Lung (tissue), 12 donors: ENCODE measurements around the gene BMPER. TPM values are rescaled to one million over a fixed set of nuclear protein-coding genes. Genes with fewer than 3 reads are reported as not detected.

Source experiments
- ATAC-seq: fragments of 200-7000 bp; cut with Tn5 transposase; one replicate; pipeline ENCODE4 v1.9.1; 2020; ENCODE audit warnings: moderate number of reproducible peaks; ENCODE audit not compliant: insufficient read depth, low FRiP score
- DNase-seq, 3 donors: peaks; one replicate each; pipeline ENCODE4 v3.0.0-alpha.2; 2013 to 2017
- H3K27ac ChIP-seq, 2 donors: one replicate each; pipeline ENCODE4 v1.5.1; 2013; ENCODE audit warnings: mild to moderate bottlenecking in 2 of 2, moderate library complexity in 2 of 2, control low read depth in 1 of 2, inconsistent platforms in 1 of 2, low read depth in 1 of 2, low read length in 1 of 2
- H3K27me3 ChIP-seq, 3 donors: one replicate each; pipeline ENCODE4 v1.5.1; 2013; ENCODE audit warnings: low read length in 2 of 3; ENCODE audit not compliant: control insufficient read depth in 3 of 3, insufficient read depth in 3 of 3
- H3K36me3 ChIP-seq, 4 donors: one replicate each; pipeline ENCODE4 v1.5.1; 2013; ENCODE audit warnings: low read length in 4 of 4, mild to moderate bottlenecking in 1 of 4, moderate library complexity in 1 of 4; ENCODE audit not compliant: control insufficient read depth in 4 of 4, insufficient read depth in 4 of 4
- H3K4me1 ChIP-seq, 5 donors: one replicate each; pipeline ENCODE4 v1.5.1; 2013; ENCODE audit warnings: low read length in 5 of 5, mild to moderate bottlenecking in 2 of 5, moderate library complexity in 1 of 5; ENCODE audit not compliant: control insufficient read depth in 5 of 5, insufficient read depth in 5 of 5
- H3K4me3 ChIP-seq: one replicate; pipeline ENCODE4 v1.5.1; 2013; ENCODE audit warnings: mild to moderate bottlenecking, control low read depth, moderate library complexity
- H3K9ac ChIP-seq, 2 donors: one replicate each; pipeline ENCODE4 v1.5.1; 2013; ENCODE audit warnings: low read length in 2 of 2, control low read depth in 1 of 2; ENCODE audit not compliant: insufficient read depth in 1 of 2
- H3K9me3 ChIP-seq, 4 donors: one replicate each; pipeline ENCODE4 v1.5.1; 2013; ENCODE audit warnings: low read length in 3 of 4, mild to moderate bottlenecking in 1 of 4, moderate library complexity in 1 of 4; ENCODE audit not compliant: control insufficient read depth in 4 of 4, insufficient read depth in 3 of 4
- CTCF ChIP-seq: IDR thresholded peaks from 2 replicates; pipeline ENCODE4 v1.5.1; 2012; ENCODE audit warnings: mild to moderate bottlenecking; ENCODE audit errors: control extremely low read depth, extremely low read depth
- WGBS, 2 donors: extraction: QIAGEN DNeasy Blood & Tissue Kit; methylation state at CpG; one replicate each; pipeline ENCODE4 v1.1.7; 2013; 5-methylcytosine and 5-hydroxymethylcytosine counted together
- polyA plus RNA-seq, 2 donors: library from polyadenylated mRNA; stranded (reverse); fragments of 200-250 nt; gene quantifications; one replicate each; pipeline ENCODE4 v1.2.1, GENCODE V29; 2013
- total RNA-seq, 2 donors: library from RNA; depleted of rRNA in 1 of 2; stranded (reverse); fragments of >200 nt in 1 of 2; gene quantifications; one replicate each; pipeline ENCODE4 v1.2.1, GENCODE V29; 2014 to 2021
- donor health status: control.
- donor health status: control.
- donor health status: Bipolar disorder and iron deficiency.
- donor health status: healthy.
- donor health status: DM: yes; HTN: yes; CAD: no.

BMPER gene
- total and polyA plus RNA-seq, 4 donors: 3.7 to 51.0 (median 9.0) TPM

DNA sequence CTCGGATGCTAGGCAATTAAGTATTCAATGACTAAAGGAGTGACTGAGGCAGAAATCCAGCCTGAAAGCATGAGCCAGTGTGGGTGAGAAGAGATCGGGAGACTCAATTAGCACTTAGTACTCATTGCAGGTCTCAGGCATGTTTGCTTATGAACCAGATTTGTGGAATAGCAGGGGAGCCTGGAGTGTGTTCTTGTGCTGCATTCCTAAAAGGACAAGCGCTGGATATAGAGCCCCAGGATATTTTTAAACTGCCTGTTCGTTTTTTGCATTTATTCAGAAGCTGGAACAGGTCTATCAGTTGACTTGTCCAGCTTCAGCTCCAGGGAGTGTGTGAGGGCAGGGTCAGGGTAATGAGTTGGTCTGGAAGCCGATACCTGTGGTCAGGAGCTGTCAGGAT is 120.3 kb downstream of the BMPER start:
- no peak overlapping the region for H3K9ac ChIP-seq
- H3K27ac ChIP-seq: no peak overlapping the region
- ATAC-seq (peak; percentile 47), DNase-seq (peak; percentile 29 to 66 (median 31))
- H3K36me3 ChIP-seq: peaks cover 0 to 2% (median 0%) of the 10 kb centered on the region in 4 donors
- no peak for TF ChIP-seq CTCF
- no peaks in the 10 kb centered on the region for H3K27me3 ChIP-seq
- no peak overlapping the region for H3K4me3 ChIP-seq
- H3K9me3 ChIP-seq: no peaks in the 10 kb centered on the region
- H3K4me1 ChIP-seq: peaks cover 0 to 15% (median 2%) of the 10 kb centered on the region in 5 donors
- 47 to 68% methylated on average over 5 of the region's 5 CpGs for WGBS, 2 donors

- ATAC-seq: no peak
These were observed 121.3 kb downstream of the BMPER start for GRCh38 chr7:34026481-34027190.

DNA sequence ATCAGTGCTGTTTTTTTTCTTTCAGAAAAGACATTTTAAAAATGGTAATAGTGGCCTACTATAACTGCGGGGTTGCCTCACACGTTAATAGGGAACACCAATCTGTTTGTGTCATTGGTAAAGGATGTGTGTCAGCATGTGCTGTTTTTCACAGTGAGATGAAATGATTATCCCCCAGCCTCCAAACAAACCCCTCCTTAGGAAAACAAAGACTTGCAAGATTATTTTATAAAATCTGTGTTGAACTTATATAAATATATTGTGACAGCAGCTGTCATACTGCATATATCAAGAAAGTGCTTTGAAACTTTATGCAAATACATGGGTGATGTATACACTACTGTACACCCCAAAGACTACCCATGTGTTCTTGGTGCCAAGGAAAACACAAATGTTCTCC is 125.8 kb downstream of the BMPER start:
- ATAC-seq: no peak
- TF ChIP-seq CTCF: no peak
- Histone ChIP-seq H3K27ac (no peak overlapping the region), H3K4me1 (peaks cover 0 to 27% (median 6%) of the 10 kb centered on the region in 5 donors), H3K27me3 (no peaks in the 10 kb centered on the region), H3K4me3 (no peak overlapping the region), H3K9me3 (no peaks in the 10 kb centered on the region), H3K36me3 (peaks cover 0 to 13% (median 4%) of the 10 kb centered on the region in 4 donors), H3K9ac (no peak overlapping the region)
- 82 to 94% methylated on average over 2 of the region's 2 CpGs for WGBS, 2 donors
- no peak for DNase-seq

More at GRCh38 chr7:34026481-34027190, 121.3 kb downstream of the BMPER start:
- no peaks in the 10 kb centered on the region for H3K27me3 ChIP-seq
- peaks cover 0 to 5% (median 0%) of the 10 kb centered on the region in 4 donors for H3K36me3 ChIP-seq
- H3K4me1 ChIP-seq: peaks cover 0 to 15% (median 2%) of the 10 kb centered on the region in 5 donors
- no peak overlapping the region for H3K4me3 ChIP-seq
- H3K27ac ChIP-seq: no peak overlapping the region
- no peak for TF ChIP-seq CTCF
- DNase-seq: peak in 2 of 3 donors; percentile 50 to 57
- H3K9ac ChIP-seq: no peak overlapping the region
- H3K9me3 ChIP-seq: no peaks in the 10 kb centered on the region
- 59 to 63% methylated on average over 4 of the region's 4 CpGs for WGBS, 2 donors
